ENCODE data around the gene UNC13D. TPM values are rescaled to one million over a fixed set of nuclear protein-coding genes. Genes with fewer than 3 reads are reported as not detected.

Gene UNC13D
- total and polyA plus RNA-seq, 4 donors, result 56.6 to 110 (median 73.2) TPM

DNA sequence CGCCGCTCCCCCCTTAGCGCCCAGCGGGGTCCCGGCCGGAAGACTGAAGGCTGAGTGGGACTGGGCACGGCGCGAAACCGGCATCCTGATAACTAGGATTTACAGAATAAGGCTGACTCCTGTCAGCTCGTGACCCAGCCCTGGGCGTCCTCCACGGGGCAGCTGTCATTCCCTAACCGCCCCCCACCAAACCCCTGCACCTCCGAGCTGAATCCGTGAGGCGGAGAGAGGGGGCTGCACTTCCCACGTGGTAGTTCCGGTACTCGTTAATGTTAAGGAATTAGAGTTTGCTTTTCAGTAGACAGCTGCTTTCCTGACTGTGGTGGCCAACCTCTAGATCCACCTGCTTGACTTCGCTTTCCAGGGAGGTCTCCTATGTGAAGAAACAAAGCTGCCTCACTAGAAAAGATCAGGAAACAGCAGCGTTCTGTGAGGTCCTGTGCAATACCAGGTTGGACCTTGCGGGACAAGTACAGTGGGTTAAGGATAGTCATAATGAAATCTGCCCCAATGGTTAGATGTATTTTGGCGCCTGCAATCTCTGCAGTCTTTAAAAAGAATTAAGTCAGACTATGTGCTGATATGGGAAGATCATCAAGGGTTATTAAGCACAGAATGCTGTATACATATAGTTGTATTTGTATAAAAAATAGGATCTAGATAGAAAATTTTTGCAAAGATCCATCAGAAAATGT lies 12.0 kb upstream of the UNC13D start:
- Histone ChIP-seq H3K9me3 (ENCODE audit: control insufficient read depth in 4 of 4, insufficient read depth in 3 of 4, low read length in 3 of 4) (no peaks in the 10 kb centered on the region), H3K27ac (ENCODE audit: low read depth in 1 of 2, low read length in 1 of 2) (peak overlapping the region; percentile 94 to 100), H3K4me1 (ENCODE audit: control insufficient read depth in 5 of 5, insufficient read depth in 5 of 5, low read length in 5 of 5) (peaks cover 0 to 17% (median 7%) of the 10 kb centered on the region in 5 donors), H3K27me3 (ENCODE audit: control insufficient read depth in 3 of 3, insufficient read depth in 3 of 3, low read length in 2 of 3) (no peaks in the 10 kb centered on the region), H3K9ac (ENCODE audit: insufficient read depth in 1 of 2, low read length in 2 of 2) (peak overlapping the region; percentile 44 to 86), H3K36me3 (ENCODE audit: control insufficient read depth in 4 of 4, insufficient read depth in 4 of 4, low read length in 4 of 4) (peaks cover 0 to 3% (median 3%) of the 10 kb centered on the region in 4 donors), H3K4me3 (peak overlapping the region; percentile 63)
- DNase-seq (peak in 1 of 3 donors; percentile 43), ATAC-seq (ENCODE audit: insufficient read depth, low FRiP score) (no peak)
- TF ChIP-seq, protein P1, sequence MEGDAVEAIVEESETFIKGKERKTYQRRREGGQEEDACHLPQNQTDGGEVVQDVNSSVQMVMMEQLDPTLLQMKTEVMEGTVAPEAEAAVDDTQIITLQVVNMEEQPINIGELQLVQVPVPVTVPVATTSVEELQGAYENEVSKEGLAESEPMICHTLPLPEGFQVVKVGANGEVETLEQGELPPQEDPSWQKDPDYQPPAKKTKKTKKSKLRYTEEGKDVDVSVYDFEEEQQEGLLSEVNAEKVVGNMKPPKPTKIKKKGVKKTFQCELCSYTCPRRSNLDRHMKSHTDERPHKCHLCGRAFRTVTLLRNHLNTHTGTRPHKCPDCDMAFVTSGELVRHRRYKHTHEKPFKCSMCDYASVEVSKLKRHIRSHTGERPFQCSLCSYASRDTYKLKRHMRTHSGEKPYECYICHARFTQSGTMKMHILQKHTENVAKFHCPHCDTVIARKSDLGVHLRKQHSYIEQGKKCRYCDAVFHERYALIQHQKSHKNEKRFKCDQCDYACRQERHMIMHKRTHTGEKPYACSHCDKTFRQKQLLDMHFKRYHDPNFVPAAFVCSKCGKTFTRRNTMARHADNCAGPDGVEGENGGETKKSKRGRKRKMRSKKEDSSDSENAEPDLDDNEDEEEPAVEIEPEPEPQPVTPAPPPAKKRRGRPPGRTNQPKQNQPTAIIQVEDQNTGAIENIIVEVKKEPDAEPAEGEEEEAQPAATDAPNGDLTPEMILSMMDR (IDR thresholded peaks at IDR 0.05; ENCODE audit: control extremely low read depth, extremely low read depth), result no peak
- 1 to 2% methylated on average over 23 to 24 of the region's 24 CpGs for WGBS, 2 donors

DNA sequence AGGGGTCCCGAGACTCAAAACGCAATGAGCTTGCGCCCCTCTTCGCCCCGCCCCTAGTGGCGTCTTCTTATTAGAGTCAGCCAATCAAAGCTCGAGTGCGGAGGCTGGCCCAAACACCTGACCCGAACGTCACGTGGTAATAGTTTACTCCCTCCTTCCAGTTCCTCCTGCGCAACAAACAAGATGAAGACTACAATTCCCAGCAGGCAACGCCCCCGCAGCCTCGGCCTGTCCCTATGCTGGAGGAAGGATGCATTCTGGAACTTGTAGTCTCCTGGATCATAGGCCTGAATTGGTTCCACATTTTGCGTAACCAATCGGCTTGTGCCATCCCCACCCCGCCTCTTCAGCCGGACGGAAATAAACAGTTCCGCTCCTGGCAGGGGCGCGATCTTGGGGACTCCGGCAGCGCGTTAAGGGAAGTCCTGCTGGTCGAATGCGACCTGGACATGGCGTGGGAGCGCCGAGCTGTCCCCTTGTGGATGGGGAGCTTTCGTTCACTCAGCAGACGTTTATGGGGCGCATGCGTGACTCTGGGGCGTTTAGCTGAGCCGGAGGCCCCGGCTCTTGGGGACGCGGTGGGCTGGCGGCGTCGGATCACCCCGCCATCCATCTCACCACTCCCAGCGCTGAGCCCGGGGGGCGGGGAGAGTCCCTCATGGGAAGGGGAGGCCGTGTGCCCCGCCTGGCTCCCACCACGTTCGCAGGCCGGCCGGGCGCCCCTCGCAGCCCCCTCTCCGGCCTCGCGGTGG lies 11.3 kb upstream of the UNC13D start, which contains the start of gene WBP2:
WBP2 (minus strand) TSS at position 26 of the 752 bp plus-strand sequence. CDS start 38 bp downstream, outside the sequence.
- peak within 1 kb of the TSS; percentile 63 for H3K4me3 ChIP-seq
- DNase-seq, result peak; percentile 99 to 100 (median 100)
- WGBS, 2 donors, result 0% methylated on average over 57 to 58 of the region's 58 CpGs
- peaks cover 0 to 10% (median 7%) of the 10 kb centered on the region in 4 donors for H3K36me3 ChIP-seq (ENCODE audit: control insufficient read depth in 4 of 4, insufficient read depth in 4 of 4, low read length in 4 of 4)
- peak; percentile 95 for ATAC-seq (ENCODE audit: insufficient read depth, low FRiP score)
- H3K27me3 ChIP-seq (ENCODE audit: control insufficient read depth in 3 of 3, insufficient read depth in 3 of 3, low read length in 2 of 3), result no peaks in the 10 kb centered on the region
- peak within 1 kb of the TSS; percentile 95 to 100 for H3K27ac ChIP-seq (ENCODE audit: low read depth in 1 of 2, low read length in 1 of 2)
- TF ChIP-seq, protein P1 (IDR thresholded peaks at IDR 0.05; ENCODE audit: control extremely low read depth, extremely low read depth), result peak; percentile 3
- H3K9me3 ChIP-seq (ENCODE audit: control insufficient read depth in 4 of 4, insufficient read depth in 3 of 4, low read length in 3 of 4), result no peaks in the 10 kb centered on the region
- peak within 1 kb of the TSS; percentile 56 to 86 for H3K9ac ChIP-seq (ENCODE audit: insufficient read depth in 1 of 2, low read length in 2 of 2)
- peaks cover 0 to 17% (median 7%) of the 10 kb centered on the region in 5 donors for H3K4me1 ChIP-seq (ENCODE audit: control insufficient read depth in 5 of 5, insufficient read depth in 5 of 5, low read length in 5 of 5)

DNA sequence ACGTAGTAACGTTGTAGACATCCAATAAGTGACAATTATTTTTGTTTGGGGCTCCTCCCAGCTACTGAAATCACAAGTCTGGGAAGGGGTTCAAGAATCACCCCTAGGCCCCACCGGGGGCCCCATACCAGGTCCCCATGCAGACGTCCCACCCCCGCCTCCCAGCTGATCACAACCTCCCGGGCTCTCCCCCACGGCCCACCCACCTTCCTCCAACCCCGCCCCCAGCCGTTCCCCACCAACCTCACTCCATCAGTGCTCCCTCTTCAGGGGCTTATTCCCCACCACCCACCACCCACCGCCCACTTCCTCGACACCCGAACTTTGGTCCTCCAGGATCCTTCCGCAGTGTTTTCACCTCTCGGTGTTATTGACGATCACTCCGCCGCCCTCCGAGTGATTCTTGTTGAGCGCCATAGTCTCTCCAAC lies 10.7 kb upstream of the UNC13D start:
- H3K27me3 ChIP-seq (ENCODE audit: control insufficient read depth in 3 of 3, insufficient read depth in 3 of 3, low read length in 2 of 3), result no peaks in the 10 kb centered on the region
- peak overlapping the region; percentile 56 to 85 for H3K9ac ChIP-seq (ENCODE audit: insufficient read depth in 1 of 2, low read length in 2 of 2)
- peaks cover 0 to 18% (median 7%) of the 10 kb centered on the region in 5 donors for H3K4me1 ChIP-seq (ENCODE audit: control insufficient read depth in 5 of 5, insufficient read depth in 5 of 5, low read length in 5 of 5)
- no peaks in the 10 kb centered on the region for H3K9me3 ChIP-seq (ENCODE audit: control insufficient read depth in 4 of 4, insufficient read depth in 3 of 4, low read length in 3 of 4)
- peak overlapping the region; percentile 90 to 95 for H3K27ac ChIP-seq (ENCODE audit: low read depth in 1 of 2, low read length in 1 of 2)
- DNase-seq, result no peak
- 0 to 1% methylated on average over 18 to 19 of the region's 19 CpGs for WGBS, 2 donors
- no peak for ATAC-seq (ENCODE audit: insufficient read depth, low FRiP score)
- H3K36me3 ChIP-seq (ENCODE audit: control insufficient read depth in 4 of 4, insufficient read depth in 4 of 4, low read length in 4 of 4), result peaks cover 0 to 13% (median 8%) of the 10 kb centered on the region in 4 donors
- TF ChIP-seq, protein P1 (IDR thresholded peaks at IDR 0.05; ENCODE audit: control extremely low read depth, extremely low read depth), result no peak
- H3K4me3 ChIP-seq, result peak overlapping the region; percentile 52
